Epithelial cell of esophagus (primary cell): ENCODE results near the gene NDUFB6.

Experiments
- DNase-seq: peaks from one replicate; pipeline ENCODE4 v3.0.0; 2010; ENCODE audit warnings: low read depth
- H3K4me3 ChIP-seq: 2 replicates; pipeline ENCODE4 v1.5.1; 2011; ENCODE audit warnings: mild to moderate bottlenecking, low read length, control low read depth
- TF ChIP-seq, protein P1 (sequence below): IDR thresholded peaks from 2 replicates; pipeline ENCODE4 v1.5.1; 2011; ENCODE audit warnings: low read depth, mild to moderate bottlenecking, low read length, control low read depth, inconsistent platforms; ENCODE audit not compliant: insufficient read depth; ENCODE audit errors: missing control alignments

Gene NDUFB6

DNA sequence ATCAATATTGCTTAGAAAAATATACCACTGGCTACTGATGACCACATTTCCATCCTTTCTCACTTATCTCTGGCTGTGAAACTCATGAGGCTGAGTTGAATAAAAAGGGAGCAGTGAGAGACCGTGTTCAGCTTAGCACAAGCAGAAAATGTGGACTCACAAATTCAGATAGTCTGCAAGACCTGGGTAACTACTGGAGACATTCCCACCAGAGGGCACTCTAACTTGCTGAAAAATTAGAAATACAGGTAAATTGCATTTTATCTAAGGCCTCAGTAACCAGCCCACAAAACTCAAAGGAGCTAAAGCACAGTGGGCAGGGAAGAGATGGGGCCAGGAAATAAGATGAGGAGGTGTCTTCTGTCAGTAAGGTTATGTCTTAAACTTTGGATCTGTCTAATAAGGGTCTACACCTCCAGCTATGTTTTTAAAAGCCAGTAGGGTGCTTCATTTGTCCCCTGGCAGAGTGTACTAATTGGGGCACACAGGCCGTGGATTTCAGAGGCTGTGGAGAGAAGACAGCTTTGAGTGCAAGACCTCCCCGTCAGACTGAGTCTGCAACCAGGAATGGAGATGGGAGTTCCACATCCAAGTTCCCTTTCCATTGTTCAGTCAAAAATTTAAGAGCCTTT is 8.7 kb upstream of the NDUFB6 start:
- peak; percentile 79 for DNase-seq
- TF ChIP-seq, protein P1, sequence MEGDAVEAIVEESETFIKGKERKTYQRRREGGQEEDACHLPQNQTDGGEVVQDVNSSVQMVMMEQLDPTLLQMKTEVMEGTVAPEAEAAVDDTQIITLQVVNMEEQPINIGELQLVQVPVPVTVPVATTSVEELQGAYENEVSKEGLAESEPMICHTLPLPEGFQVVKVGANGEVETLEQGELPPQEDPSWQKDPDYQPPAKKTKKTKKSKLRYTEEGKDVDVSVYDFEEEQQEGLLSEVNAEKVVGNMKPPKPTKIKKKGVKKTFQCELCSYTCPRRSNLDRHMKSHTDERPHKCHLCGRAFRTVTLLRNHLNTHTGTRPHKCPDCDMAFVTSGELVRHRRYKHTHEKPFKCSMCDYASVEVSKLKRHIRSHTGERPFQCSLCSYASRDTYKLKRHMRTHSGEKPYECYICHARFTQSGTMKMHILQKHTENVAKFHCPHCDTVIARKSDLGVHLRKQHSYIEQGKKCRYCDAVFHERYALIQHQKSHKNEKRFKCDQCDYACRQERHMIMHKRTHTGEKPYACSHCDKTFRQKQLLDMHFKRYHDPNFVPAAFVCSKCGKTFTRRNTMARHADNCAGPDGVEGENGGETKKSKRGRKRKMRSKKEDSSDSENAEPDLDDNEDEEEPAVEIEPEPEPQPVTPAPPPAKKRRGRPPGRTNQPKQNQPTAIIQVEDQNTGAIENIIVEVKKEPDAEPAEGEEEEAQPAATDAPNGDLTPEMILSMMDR, result peak; percentile 69

DNA sequence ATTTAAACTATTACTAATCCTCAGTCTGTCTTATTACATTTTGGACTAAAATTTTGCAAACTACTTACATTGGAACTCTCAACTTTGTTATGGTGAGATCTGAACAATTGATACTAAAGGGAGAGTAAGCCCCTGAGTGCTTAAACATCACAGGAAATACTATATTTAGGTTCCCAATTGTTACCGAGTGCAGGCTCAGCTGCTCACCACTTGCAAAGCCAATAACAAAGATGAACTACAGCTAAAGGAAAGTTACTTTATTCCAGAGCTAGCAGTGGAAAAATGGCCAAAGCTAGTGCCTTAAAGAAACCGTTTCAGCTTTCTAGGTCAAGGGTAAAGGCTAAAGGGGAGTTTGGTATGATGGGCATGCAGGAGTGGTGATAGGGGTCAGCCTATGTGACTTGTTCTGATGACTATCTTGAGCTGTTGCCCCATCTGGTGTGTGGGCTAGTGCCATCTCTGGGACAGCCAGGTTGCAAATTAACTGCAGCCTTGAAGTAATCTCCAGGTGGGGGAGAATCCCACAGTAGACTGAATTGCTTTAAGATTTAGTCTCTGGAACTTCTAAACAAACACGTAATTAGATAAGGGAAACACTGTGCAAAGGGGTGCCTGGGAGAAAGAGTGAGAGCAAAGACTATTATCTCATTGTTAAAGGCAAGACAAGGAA is 7.8 kb upstream of the NDUFB6 start:
- TF ChIP-seq, protein P1, result no peak
- no peak overlapping the region for H3K4me3 ChIP-seq
- no peak for DNase-seq

More for the DNA sequence above, 8.7 kb upstream of the NDUFB6 start:
- no peak overlapping the region for H3K4me3 ChIP-seq

DNA sequence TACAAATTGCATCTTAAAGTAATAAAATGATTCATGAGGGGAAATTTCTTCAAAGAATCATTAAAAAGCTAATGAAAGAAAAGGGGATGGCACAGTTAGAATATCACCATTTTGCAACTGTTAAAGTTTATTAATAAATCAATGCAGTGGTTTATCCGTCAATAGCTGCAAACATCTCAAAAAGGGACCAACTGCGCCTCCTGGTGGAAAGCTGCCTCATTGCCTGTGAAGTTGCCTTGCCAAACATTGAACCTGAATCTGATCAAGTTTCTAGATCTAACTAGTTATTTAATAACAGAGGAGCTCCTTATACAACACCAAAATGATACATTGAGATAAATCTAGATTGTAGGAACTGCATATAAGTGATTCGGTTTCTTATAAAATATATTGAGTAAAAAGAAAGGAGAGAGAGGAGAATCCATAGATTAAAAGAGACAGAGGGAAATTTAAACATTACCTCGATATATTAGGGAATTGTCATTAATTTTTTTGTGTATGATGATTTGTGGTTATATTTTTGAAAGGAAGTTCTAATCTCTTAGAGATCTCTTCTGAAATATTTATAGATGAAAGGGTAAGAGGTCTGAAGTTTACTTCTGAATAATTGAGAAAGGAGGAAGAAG is 6.9 kb upstream of the NDUFB6 start:
- H3K4me3 ChIP-seq, result no peak overlapping the region
- DNase-seq, result peak; percentile 64
- TF ChIP-seq, protein P1, result peak; percentile 99

DNA sequence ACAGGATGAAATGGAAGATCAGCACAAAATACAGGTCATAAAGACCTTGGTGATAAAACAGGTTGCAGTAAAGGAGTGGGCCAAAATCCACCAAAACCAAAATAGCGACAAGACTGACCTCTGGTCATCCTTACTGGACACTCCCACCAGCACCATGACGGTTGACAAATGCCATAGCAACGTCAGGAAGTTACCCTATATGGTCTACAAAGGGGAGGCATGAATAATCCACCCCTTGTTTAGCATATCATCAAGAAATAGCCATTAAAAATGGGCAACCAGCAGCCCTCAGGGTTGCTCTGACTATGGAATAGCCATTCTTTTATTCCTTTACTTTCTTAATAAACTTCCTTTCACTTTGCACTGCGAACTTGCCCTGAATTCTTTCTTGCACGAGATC is 6.0 kb upstream of the NDUFB6 start:
- TF ChIP-seq, protein P1, result no peak
- DNase-seq, result no peak
- no peak overlapping the region for H3K4me3 ChIP-seq

DNA sequence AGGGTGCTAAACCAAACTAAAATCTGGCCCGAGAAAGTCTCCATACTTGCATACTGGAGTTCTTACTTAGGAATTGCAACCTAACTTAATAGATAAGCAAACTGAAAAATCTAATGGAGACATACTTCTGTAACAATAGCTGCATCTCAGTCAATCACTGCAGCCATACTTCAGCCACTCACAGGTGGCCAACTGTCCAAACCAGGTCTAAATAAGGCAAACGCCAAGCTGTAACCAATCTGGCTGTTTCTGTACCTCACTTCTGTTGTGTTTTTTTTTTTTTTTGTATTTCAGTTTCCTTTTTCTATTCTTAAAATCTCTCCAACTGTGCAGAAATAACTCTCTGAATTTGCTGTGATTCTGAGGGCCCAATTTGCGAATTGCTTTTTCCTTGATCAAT is 4.4 kb upstream of the NDUFB6 start:
- H3K4me3 ChIP-seq, result no peak overlapping the region
- DNase-seq, result no peak

DNA sequence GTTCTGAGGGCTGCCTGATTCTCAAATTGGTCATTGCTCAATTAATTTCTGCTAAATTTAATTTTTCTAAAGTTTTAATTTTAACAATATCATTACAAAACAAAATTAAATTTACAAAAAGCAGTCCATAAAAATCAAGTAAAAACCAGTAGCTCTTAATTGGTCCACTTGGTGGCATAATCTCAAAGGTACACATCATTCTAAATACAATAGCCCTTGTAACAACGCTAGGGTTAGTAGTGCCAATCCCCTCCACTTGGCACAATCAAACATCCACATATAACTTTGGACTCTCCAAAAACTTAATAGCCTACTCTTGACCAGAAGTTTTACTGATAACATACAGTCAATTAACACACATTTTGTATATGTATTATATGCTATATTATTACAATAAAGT is 1.9 kb upstream of the NDUFB6 start:
- no peak for DNase-seq

More for the DNA sequence above, 4.4 kb upstream of the NDUFB6 start:
- TF ChIP-seq, protein P1, result no peak

More for the DNA sequence above, 1.9 kb upstream of the NDUFB6 start:
- no peak overlapping the region for H3K4me3 ChIP-seq
- TF ChIP-seq, protein P1, result no peak
